Activated T-helper 1 cell treated with anti-CD3 and anti-CD28 coated beads, Interleukin-12 subunit alpha, Interleukin-12 subunit beta, Interleukin-2, Interleukin-4 antibody, amounts not matched to agents 30 ng/mL and 10 ng/mL and 1 ng/mL, durations not matched to agents 14 hours and 24 hours and 36 hours (primary cell): ENCODE data around the gene ZNG1F. TPM values are rescaled to one million over a fixed set of nuclear protein-coding genes. Genes with fewer than 3 reads are reported as not detected.
"Not testable (repeated sequence)": the region's sequence is repeated elsewhere in the genome, so short reads cannot be mapped to it uniquely, and the experiment has no call there.

ENCODE experiments used
- DNase-seq: peaks from one replicate; pipeline ENCODE4 v3.0.0; 2021; ENCODE audit warnings: low spot score
- H3K27ac Mint-ChIP-seq: one replicate; pipeline ENCODE4 v1.8.0; 2021; ENCODE audit warnings: mild to moderate bottlenecking, mixed read lengths
- H3K27me3 Mint-ChIP-seq: one replicate; pipeline ENCODE4 v1.8.0; 2022; ENCODE audit warnings: mild to moderate bottlenecking, moderate library complexity, mixed read lengths; ENCODE audit not compliant: insufficient read depth
- H3K36me3 Mint-ChIP-seq: one replicate; pipeline ENCODE4 v1.8.0; 2021; ENCODE audit warnings: low read depth, mixed read lengths
- H3K4me1 Mint-ChIP-seq: one replicate; pipeline ENCODE4 v1.8.0; 2021; ENCODE audit warnings: low read depth, mixed read lengths
- H3K4me3 Mint-ChIP-seq: one replicate; pipeline ENCODE4 v1.8.0; 2021; ENCODE audit warnings: mild to moderate bottlenecking, moderate library complexity, mixed read lengths
- H3K9me3 Mint-ChIP-seq: one replicate; pipeline ENCODE4 v1.8.0; 2021; ENCODE audit warnings: mixed read lengths
- intact Hi-C: fragments of 100-400 bp; cut with micrococcal nuclease; formaldehyde crosslinking; loops from one replicate; pipeline ENCODE4 v1.15.1; 2024
- total RNA-seq: library from RNA; stranded (reverse); gene quantifications from 2 replicates; pipeline ENCODE4 v1.2.3, GENCODE V29; 2022

The ZNG1F gene
- total RNA-seq, 1 donor from 2014 or later = 12.6 TPM

- DNase-seq, H3K27ac Mint-ChIP-seq, H3K9me3 Mint-ChIP-seq, H3K4me3 Mint-ChIP-seq, H3K4me1 Mint-ChIP-seq, H3K36me3 Mint-ChIP-seq, H3K27me3 Mint-ChIP-seq, intact Hi-C loops: not testable (repeated sequence)
Observed at GRCh38 chr9:41110913-41111312, 78.2 kb downstream of the ZNG1F start.

- H3K27me3 Mint-ChIP-seq, H3K36me3 Mint-ChIP-seq, H3K4me3 Mint-ChIP-seq, DNase-seq, H3K4me1 Mint-ChIP-seq, H3K27ac Mint-ChIP-seq, H3K9me3 Mint-ChIP-seq, intact Hi-C loops: not testable (repeated sequence)
Observed at GRCh38 chr9:41109253-41109652, 79.9 kb downstream of the ZNG1F start.

GRCh38 chr9:41108816-41109215, 80.3 kb downstream of the ZNG1F start:
- H3K27ac Mint-ChIP-seq, intact Hi-C loops, H3K4me1 Mint-ChIP-seq: not testable (repeated sequence)

GRCh38 chr9:41106472-41107116, 82.5 kb downstream of the ZNG1F start:
- H3K4me1 Mint-ChIP-seq, DNase-seq, H3K9me3 Mint-ChIP-seq, H3K4me3 Mint-ChIP-seq, H3K27me3 Mint-ChIP-seq, intact Hi-C loops, H3K27ac Mint-ChIP-seq, H3K36me3 Mint-ChIP-seq: not testable (repeated sequence)

More at GRCh38 chr9:41108816-41109215, 80.3 kb downstream of the ZNG1F start:
- H3K9me3 Mint-ChIP-seq, H3K36me3 Mint-ChIP-seq, DNase-seq, H3K27me3 Mint-ChIP-seq, H3K4me3 Mint-ChIP-seq: not testable (repeated sequence)

GRCh38 chr9:41105557-41106253, 83.4 kb downstream of the ZNG1F start:
- H3K27ac Mint-ChIP-seq, intact Hi-C loops, DNase-seq: not testable (repeated sequence)

GRCh38 chr9:41104542-41104941, 84.6 kb downstream of the ZNG1F start:
- H3K9me3 Mint-ChIP-seq, DNase-seq, H3K4me1 Mint-ChIP-seq, H3K36me3 Mint-ChIP-seq, H3K27me3 Mint-ChIP-seq, H3K27ac Mint-ChIP-seq, intact Hi-C loops, H3K4me3 Mint-ChIP-seq: not testable (repeated sequence)

More at GRCh38 chr9:41105557-41106253, 83.4 kb downstream of the ZNG1F start:
- H3K27me3 Mint-ChIP-seq, H3K36me3 Mint-ChIP-seq, H3K4me3 Mint-ChIP-seq, H3K9me3 Mint-ChIP-seq, H3K4me1 Mint-ChIP-seq: not testable (repeated sequence)

- DNase-seq, H3K36me3 Mint-ChIP-seq, H3K9me3 Mint-ChIP-seq, H3K27me3 Mint-ChIP-seq, H3K27ac Mint-ChIP-seq, H3K4me1 Mint-ChIP-seq, H3K4me3 Mint-ChIP-seq, intact Hi-C loops: not testable (repeated sequence)
Observed at GRCh38 chr9:41100508-41100907, 88.6 kb downstream of the ZNG1F start.

GRCh38 chr9:41098759-41099158, 90.4 kb downstream of the ZNG1F start:
- H3K9me3 Mint-ChIP-seq, H3K27me3 Mint-ChIP-seq, H3K36me3 Mint-ChIP-seq, H3K4me3 Mint-ChIP-seq, DNase-seq, intact Hi-C loops, H3K27ac Mint-ChIP-seq, H3K4me1 Mint-ChIP-seq: not testable (repeated sequence)

GRCh38 chr9:41095060-41095459, 94.1 kb downstream of the ZNG1F start:
- H3K36me3 Mint-ChIP-seq, H3K4me3 Mint-ChIP-seq, H3K27me3 Mint-ChIP-seq, H3K4me1 Mint-ChIP-seq, H3K9me3 Mint-ChIP-seq, H3K27ac Mint-ChIP-seq, DNase-seq, intact Hi-C loops: not testable (repeated sequence)

- H3K27me3 Mint-ChIP-seq, DNase-seq, H3K4me3 Mint-ChIP-seq, H3K27ac Mint-ChIP-seq, H3K4me1 Mint-ChIP-seq, intact Hi-C loops, H3K9me3 Mint-ChIP-seq, H3K36me3 Mint-ChIP-seq: not testable (repeated sequence)
Observed at GRCh38 chr9:41094010-41094773, 94.9 kb downstream of the ZNG1F start.

- H3K27ac Mint-ChIP-seq, H3K36me3 Mint-ChIP-seq, H3K4me3 Mint-ChIP-seq, H3K9me3 Mint-ChIP-seq, intact Hi-C loops, H3K4me1 Mint-ChIP-seq, DNase-seq: not testable (repeated sequence)
- H3K27me3 Mint-ChIP-seq = peaks cover 16% of the 10 kb centered on the region
Observed at GRCh38 chr9:41090922-41091321, 98.2 kb downstream of the ZNG1F start.

GRCh38 chr9:41090386-41090785, 98.7 kb downstream of the ZNG1F start:
- DNase-seq, H3K4me1 Mint-ChIP-seq, H3K27ac Mint-ChIP-seq, H3K4me3 Mint-ChIP-seq, H3K9me3 Mint-ChIP-seq, intact Hi-C loops, H3K36me3 Mint-ChIP-seq: not testable (repeated sequence)
- H3K27me3 Mint-ChIP-seq = peaks cover 17% of the 10 kb centered on the region

- H3K4me1 Mint-ChIP-seq, H3K9me3 Mint-ChIP-seq, H3K27ac Mint-ChIP-seq, DNase-seq, H3K36me3 Mint-ChIP-seq, H3K4me3 Mint-ChIP-seq, intact Hi-C loops: not testable (repeated sequence)
- peaks cover 17% of the 10 kb centered on the region for H3K27me3 Mint-ChIP-seq
Observed at GRCh38 chr9:41088450-41089059, 100.6 kb downstream of the ZNG1F start.
